HepG2 (cell line): ENCODE results near the gene ZNF428. TPM values are rescaled to one million over a fixed set of nuclear protein-coding genes. Genes with fewer than 3 reads are reported as not detected.

ENCODE experiments used
- ATAC-seq: fragments of 200-7000 bp; cut with Tn5 transposase; 3 replicates; pipeline ENCODE4 v1.9.1; 2020; ENCODE audit warnings: mild to moderate bottlenecking, moderate library complexity
- BruUV-seq: library from RNA; stranded (reverse); fragments of 400-500 nt; replicated peaks from 2 replicates; lab custom pipeline; 2021; lab: Mats Ljungman, UMichigan
- CTCF ChIA-PET: fragments of 300-600 bp; formaldehyde crosslinking; extraction: SDS; loops from one replicate; lab custom pipeline; 2021; ENCODE audit warnings: low total read pairs, inconsistent platforms, low intra/inter-chr PET ratio; lab: Yijun Ruan, JAX
- POLR2A ChIA-PET: fragments of 350-600 bp; sonication (Branson Sonifier 250); formaldehyde crosslinking; loops from one replicate; lab custom pipeline; 2020; ENCODE audit warnings: antibody characterized with exemption, inconsistent platforms; lab: Yijun Ruan, JAX
- DNase-seq: peaks from one replicate; pipeline ENCODE4 v3.0.0-alpha.2; 2015; ENCODE audit warnings: low spot score
- FAIRE-seq: peaks from 3 replicates; lab custom pipeline; 2011; peaks lifted over from hg19 to GRCh38; lab: Jason Lieb, UNC
- H2AFZ ChIP-seq: one replicate; pipeline ENCODE4 v1.6.1; 2011; ENCODE audit warnings: low read length, inconsistent platforms
- H3K27ac ChIP-seq: fragments of 300-600 bp; 3 replicates; pipeline ENCODE4 v1.8.0; 2011; ENCODE audit warnings: mixed run types, mild to moderate bottlenecking, mixed read lengths, low read length, inconsistent platforms; ENCODE audit not compliant: insufficient read depth; ENCODE audit errors: extremely low read length
- H3K27me3 ChIP-seq, 2 experiments: fragments of 200-600 bp in 1 of 2; 2 replicates in 1 of 2; 3 replicates in 1 of 2; pipeline versions ENCODE4 v1.6.0 to v1.8.0; 2011; ENCODE audit warnings: low read length in 2 of 2, mild to moderate bottlenecking in 2 of 2, moderate library complexity in 2 of 2, inconsistent platforms in 1 of 2; ENCODE audit not compliant: insufficient read depth in 2 of 2, control insufficient read depth in 1 of 2
- H3K36me3 ChIP-seq, 2 experiments: fragments of 200-600 bp in 1 of 2; replicated peaks in 1 of 2; 2 replicates in 1 of 2; 3 replicates in 1 of 2; pipeline versions ENCODE4 v1.5.1 to v1.8.0; 2011; ENCODE audit warnings: low read length in 2 of 2, inconsistent platforms in 1 of 2; ENCODE audit not compliant: insufficient read depth in 2 of 2, control insufficient read depth in 1 of 2
- H3K4me1 ChIP-seq: 2 replicates; pipeline ENCODE4 v1.5.1; 2012; ENCODE audit warnings: low read length, inconsistent platforms; ENCODE audit not compliant: insufficient read depth
- H3K4me2 ChIP-seq: 2 replicates; pipeline ENCODE4 v1.6.0; 2011; ENCODE audit warnings: low read depth, low read length, inconsistent platforms
- H3K4me3 ChIP-seq, 3 experiments: fragments of 200-600 bp in 1 of 3; sonication (generic), shearing (Covaris generic) in 1 of 3; replicated peaks in 1 of 3; 2 replicates each; pipeline ENCODE4 v1.5.1; 2011 to 2016; ENCODE audit warnings: low read length in 3 of 3, inconsistent platforms in 2 of 3, low read depth in 2 of 3, mild to moderate bottlenecking in 2 of 3, control low read depth in 1 of 3, mixed read lengths in 1 of 3; ENCODE audit not compliant: insufficient read depth in 1 of 3
- H3K79me2 ChIP-seq: one replicate; pipeline ENCODE4 v1.6.1; 2011; ENCODE audit warnings: low read length, inconsistent platforms; ENCODE audit not compliant: insufficient read depth
- H3K9ac ChIP-seq: 2 replicates; pipeline ENCODE4 v1.6.0; 2011; ENCODE audit warnings: mild to moderate bottlenecking, low read depth, low read length, inconsistent platforms; ENCODE audit not compliant: insufficient read depth
- H3K9me3 ChIP-seq: 2 replicates; pipeline ENCODE4 v1.5.1; 2012; ENCODE audit warnings: mild to moderate bottlenecking, low read length
- H4K20me1 ChIP-seq: 2 replicates; pipeline ENCODE4 v1.6.0; 2011; ENCODE audit warnings: inconsistent platforms, mild to moderate bottlenecking, low read length, moderate library complexity; ENCODE audit not compliant: insufficient read depth
- ETV6 ChIP-seq: sonication (generic); formaldehyde crosslinking; conservative IDR thresholded peaks from 2 replicates; pipeline ENCODE4 v1.4.0; 2020; ENCODE audit warnings: missing genetic modification reagents
- FOSL2 ChIP-seq: sonication (generic); formaldehyde crosslinking; IDR thresholded peaks from 2 replicates; pipeline ENCODE4 v1.4.0; 2020; ENCODE audit warnings: missing genetic modification reagents
- GLMP ChIP-seq: sonication (generic); formaldehyde crosslinking; IDR thresholded peaks from 2 replicates; pipeline ENCODE4 v1.9.0; 2021; ENCODE audit warnings: missing genetic modification reagents, mild to moderate bottlenecking, borderline replicate concordance
- HNRNPL ChIP-seq: fragments of 200-400 bp; formaldehyde crosslinking; IDR thresholded peaks from 2 replicates; pipeline ENCODE4 v1.6.1; 2017; ENCODE audit warnings: mild to moderate bottlenecking, low read depth, low read length
- MTF1 ChIP-seq: sonication (generic); formaldehyde crosslinking; IDR thresholded peaks from 2 replicates; pipeline ENCODE4 v1.5.0; 2020; ENCODE audit warnings: missing genetic modification reagents
- NFE2L1 ChIP-seq: sonication (generic); formaldehyde crosslinking; IDR thresholded peaks from 2 replicates; pipeline ENCODE4 v1.4.0; 2020; ENCODE audit warnings: missing genetic modification reagents, mild to moderate bottlenecking, borderline replicate concordance
- NR2F2 ChIP-seq: IDR thresholded peaks from 2 replicates; pipeline ENCODE4 v1.6.1; 2012; ENCODE audit warnings: low read depth, inconsistent platforms, borderline replicate concordance
- PCBP1 ChIP-seq: fragments of 200-400 bp; formaldehyde crosslinking; IDR thresholded peaks from 2 replicates; pipeline ENCODE4 v1.6.1; 2017; ENCODE audit warnings: mild to moderate bottlenecking, low read depth, low read length, borderline replicate concordance
- SYNCRIP ChIP-seq: fragments of 200-400 bp; formaldehyde crosslinking; IDR thresholded peaks from 2 replicates; pipeline ENCODE4 v1.6.1; 2018; ENCODE audit warnings: mild to moderate bottlenecking, low read depth, low read length; ENCODE audit not compliant: insufficient read depth
- TP53 ChIP-seq: sonication (generic); formaldehyde crosslinking; conservative IDR thresholded peaks from 2 replicates; pipeline ENCODE4 v1.4.0; 2020; ENCODE audit warnings: missing genetic modification reagents
- ZFYVE20 ChIP-seq: sonication (generic); formaldehyde crosslinking; IDR thresholded peaks from 2 replicates; pipeline ENCODE4 v1.8.0; 2023; ENCODE audit warnings: low read depth, mild to moderate bottlenecking, moderate library complexity, missing genetic modification reagents, borderline replicate concordance
- ZNF263 ChIP-seq: sonication (generic); formaldehyde crosslinking; IDR thresholded peaks from 2 replicates; pipeline ENCODE4 v1.4.0; 2020; ENCODE audit warnings: missing genetic modification reagents
- ZNF264 ChIP-seq: sonication (generic); formaldehyde crosslinking; IDR thresholded peaks from 2 replicates; pipeline ENCODE4 v1.4.0; 2020; ENCODE audit warnings: missing genetic modification reagents
- ZSCAN29 ChIP-seq: sonication (generic); formaldehyde crosslinking; conservative IDR thresholded peaks from 2 replicates; pipeline ENCODE4 v1.4.0; 2020; ENCODE audit warnings: mild to moderate bottlenecking, missing genetic modification reagents
- WGBS: methylation state at CpG from one replicate; pipeline ENCODE4 v1.1.6; 2017; ENCODE audit warnings: low lambda C conversion rate; 5-methylcytosine and 5-hydroxymethylcytosine counted together
- in situ Hi-C: cut with HindIII; loops from 2 replicates; pipeline ENCODE4 v1.10.0; 2017; ENCODE audit warnings: low pct_unique_long_range_greater_than_20kb; ENCODE audit not compliant: extremely low pct_ligation_motif_present
- intact Hi-C: fragments of 100-400 bp; cut with micrococcal nuclease; formaldehyde crosslinking; loops from one replicate; pipeline ENCODE4 v1.10.0; 2022; ENCODE audit not compliant: unreplicated experiment
- polyA plus RNA-seq, 8 experiments: library from polyadenylated mRNA; depleted of rRNA in 3 of 8; stranded (reverse) in 7 of 8; unstranded in 1 of 8; fragments of >200 nt; fragmentation: Illumina TruSeq in 4 of 8; extraction: Trizol in 4 of 8; gene quantifications; 2 replicates each; pipeline versions ENCODE4 v1.2.1 to v1.2.3, GENCODE V29; 2011 to 2016; ENCODE audit warnings: low read depth in 4 of 8, missing spikeins in 1 of 8, mixed read lengths in 1 of 8; ENCODE audit not compliant: insufficient read depth in 1 of 8
- total RNA-seq, 5 experiments: library from RNA; depleted of rRNA; stranded (reverse); fragments of >200 nt; fragmentation: Illumina TruSeq; extraction: Trizol; gene quantifications; 2 replicates each; pipeline ENCODE4 v1.2.3, GENCODE V29; 2016; ENCODE audit warnings: low read depth in 1 of 5
- TF ChIP-seq, protein P1 (sequence below): sonication (generic); formaldehyde crosslinking; IDR thresholded peaks from 2 replicates; pipeline ENCODE4 v1.5.1; 2020; ENCODE audit warnings: missing genetic modification reagents, mild to moderate bottlenecking, borderline replicate concordance
- TF ChIP-seq, protein P2 (sequence below): sonication (generic); formaldehyde crosslinking; IDR thresholded peaks from 2 replicates; pipeline ENCODE4 v1.4.0; 2020; ENCODE audit warnings: missing genetic modification reagents, borderline replicate concordance
- TF ChIP-seq, protein P3 (sequence below): sonication (generic); formaldehyde crosslinking; IDR thresholded peaks from 2 replicates; pipeline ENCODE4 v1.4.0; 2020; ENCODE audit warnings: missing genetic modification reagents

ZNF428 gene
- total and polyA plus RNA-seq, 2 of the 13 experiments (the other 11 are each of a cell fraction or from before 2014, with no cell fraction given) = 10.4 to 26.9 TPM

DNA sequence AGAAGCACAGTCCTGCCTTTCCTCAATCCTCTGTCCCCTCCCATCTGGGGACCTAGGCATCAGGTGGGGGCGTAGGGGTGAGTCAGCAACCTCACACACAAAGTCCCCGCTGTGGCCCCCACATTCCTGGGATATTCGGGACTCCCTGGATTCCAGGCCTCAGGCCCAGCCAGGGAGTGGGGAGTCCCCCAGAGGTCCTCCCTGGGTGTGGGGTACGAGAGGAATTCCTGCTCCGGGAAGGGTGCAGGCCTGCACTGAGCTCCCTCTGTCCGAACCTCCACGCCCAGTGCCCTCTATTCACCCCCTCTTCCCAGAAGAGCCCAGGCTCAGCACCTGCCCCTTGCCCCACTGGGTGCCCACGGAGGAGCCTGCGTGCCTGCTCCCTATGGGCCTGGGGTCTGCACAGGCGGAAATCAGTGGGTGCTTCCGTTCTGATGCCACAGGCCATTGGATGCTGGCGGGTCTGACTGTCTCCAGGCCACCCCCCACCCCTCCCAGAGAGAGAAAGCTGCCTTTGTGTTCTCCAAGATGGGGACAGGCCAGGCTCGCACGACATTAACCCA lies 16.8 kb upstream of the ZNF428 start:
- 25% methylated on average over 2 of the region's 14 CpGs for WGBS
- Histone ChIP-seq H3K4me2 (peak overlapping the region; percentile 92), H2AFZ (no peak overlapping the region), H3K79me2 (no peaks in the 10 kb centered on the region), H3K4me3 (peak overlapping the region; percentile 4 to 76 (median 67); a peak in 1 of 6 replicates), H3K9ac (peak overlapping the region; percentile 87; the same call in 1 of the 2 replicates), H4K20me1 (no peaks in the 10 kb centered on the region), H3K27me3 (no peaks in the 10 kb centered on the region), H3K4me1 (peaks cover 68% of the 10 kb centered on the region), H3K9me3 (no peaks in the 10 kb centered on the region), H3K27ac (peak overlapping the region; percentile 90), H3K36me3 (no peaks in the 10 kb centered on the region)
- ChIA-PET CTCF (no interaction called here), POLR2A (interaction anchor here (2.3 kb wide), 1 partner anchor 41 kb away, joined by 20 read pairs; the partner anchor contains the start of genes IRGQ and ZNF576)
- DNase-seq (peak; percentile 24), FAIRE-seq (no peak), ATAC-seq (no peak)
- BruUV-seq = no TSS peak
- intact Hi-C loops (no loop called here), in situ Hi-C loops (no loop called here)
- TF ChIP-seq ZNF263 (CRISPR knock-in tag) (peak; percentile 46; the same call in 1 of the 2 replicates), HNRNPL (peak; percentile 78; the same call in 1 of the 2 replicates), MTF1 (CRISPR knock-in tag) (no peak), TP53 (no peak), PCBP1 (0 out of 2 replicates have a peak, but pooled peaks have one; percentile 15), SYNCRIP (no peak), ZFYVE20 (CRISPR knock-in tag) (no peak), NFE2L1 (CRISPR knock-in tag) (no peak), ETV6 (CRISPR knock-in tag) (no peak), GLMP (CRISPR knock-in tag) (no peak), ZSCAN29 (CRISPR knock-in tag) (no peak), NR2F2 (no peak), ZNF264 (CRISPR knock-in tag) (no peak), FOSL2 (CRISPR knock-in tag) (peak; percentile 79)
- TF ChIP-seq, protein P1, sequence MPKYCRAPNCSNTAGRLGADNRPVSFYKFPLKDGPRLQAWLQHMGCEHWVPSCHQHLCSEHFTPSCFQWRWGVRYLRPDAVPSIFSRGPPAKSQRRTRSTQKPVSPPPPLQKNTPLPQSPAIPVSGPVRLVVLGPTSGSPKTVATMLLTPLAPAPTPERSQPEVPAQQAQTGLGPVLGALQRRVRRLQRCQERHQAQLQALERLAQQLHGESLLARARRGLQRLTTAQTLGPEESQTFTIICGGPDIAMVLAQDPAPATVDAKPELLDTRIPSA (CRISPR knock-in tag) = no peak
- TF ChIP-seq, protein P2, sequence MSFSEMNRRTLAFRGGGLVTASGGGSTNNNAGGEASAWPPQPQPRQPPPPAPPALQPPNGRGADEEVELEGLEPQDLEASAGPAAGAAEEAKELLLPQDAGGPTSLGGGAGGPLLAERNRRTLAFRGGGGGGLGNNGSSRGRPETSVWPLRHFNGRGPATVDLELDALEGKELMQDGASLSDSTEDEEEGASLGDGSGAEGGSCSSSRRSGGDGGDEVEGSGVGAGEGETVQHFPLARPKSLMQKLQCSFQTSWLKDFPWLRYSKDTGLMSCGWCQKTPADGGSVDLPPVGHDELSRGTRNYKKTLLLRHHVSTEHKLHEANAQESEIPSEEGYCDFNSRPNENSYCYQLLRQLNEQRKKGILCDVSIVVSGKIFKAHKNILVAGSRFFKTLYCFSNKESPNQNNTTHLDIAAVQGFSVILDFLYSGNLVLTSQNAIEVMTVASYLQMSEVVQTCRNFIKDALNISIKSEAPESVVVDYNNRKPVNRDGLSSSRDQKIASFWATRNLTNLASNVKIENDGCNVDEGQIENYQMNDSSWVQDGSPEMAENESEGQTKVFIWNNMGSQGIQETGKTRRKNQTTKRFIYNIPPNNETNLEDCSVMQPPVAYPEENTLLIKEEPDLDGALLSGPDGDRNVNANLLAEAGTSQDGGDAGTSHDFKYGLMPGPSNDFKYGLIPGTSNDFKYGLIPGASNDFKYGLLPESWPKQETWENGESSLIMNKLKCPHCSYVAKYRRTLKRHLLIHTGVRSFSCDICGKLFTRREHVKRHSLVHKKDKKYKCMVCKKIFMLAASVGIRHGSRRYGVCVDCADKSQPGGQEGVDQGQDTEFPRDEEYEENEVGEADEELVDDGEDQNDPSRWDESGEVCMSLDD = peak; percentile 72; the same call in 1 of the 2 replicates
- TF ChIP-seq, protein P3, sequence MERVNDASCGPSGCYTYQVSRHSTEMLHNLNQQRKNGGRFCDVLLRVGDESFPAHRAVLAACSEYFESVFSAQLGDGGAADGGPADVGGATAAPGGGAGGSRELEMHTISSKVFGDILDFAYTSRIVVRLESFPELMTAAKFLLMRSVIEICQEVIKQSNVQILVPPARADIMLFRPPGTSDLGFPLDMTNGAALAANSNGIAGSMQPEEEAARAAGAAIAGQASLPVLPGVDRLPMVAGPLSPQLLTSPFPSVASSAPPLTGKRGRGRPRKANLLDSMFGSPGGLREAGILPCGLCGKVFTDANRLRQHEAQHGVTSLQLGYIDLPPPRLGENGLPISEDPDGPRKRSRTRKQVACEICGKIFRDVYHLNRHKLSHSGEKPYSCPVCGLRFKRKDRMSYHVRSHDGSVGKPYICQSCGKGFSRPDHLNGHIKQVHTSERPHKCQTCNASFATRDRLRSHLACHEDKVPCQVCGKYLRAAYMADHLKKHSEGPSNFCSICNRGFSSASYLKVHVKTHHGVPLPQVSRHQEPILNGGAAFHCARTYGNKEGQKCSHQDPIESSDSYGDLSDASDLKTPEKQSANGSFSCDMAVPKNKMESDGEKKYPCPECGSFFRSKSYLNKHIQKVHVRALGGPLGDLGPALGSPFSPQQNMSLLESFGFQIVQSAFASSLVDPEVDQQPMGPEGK (CRISPR knock-in tag) = peak; percentile 85
